ENCODE results near the gene HTT.

DNA sequence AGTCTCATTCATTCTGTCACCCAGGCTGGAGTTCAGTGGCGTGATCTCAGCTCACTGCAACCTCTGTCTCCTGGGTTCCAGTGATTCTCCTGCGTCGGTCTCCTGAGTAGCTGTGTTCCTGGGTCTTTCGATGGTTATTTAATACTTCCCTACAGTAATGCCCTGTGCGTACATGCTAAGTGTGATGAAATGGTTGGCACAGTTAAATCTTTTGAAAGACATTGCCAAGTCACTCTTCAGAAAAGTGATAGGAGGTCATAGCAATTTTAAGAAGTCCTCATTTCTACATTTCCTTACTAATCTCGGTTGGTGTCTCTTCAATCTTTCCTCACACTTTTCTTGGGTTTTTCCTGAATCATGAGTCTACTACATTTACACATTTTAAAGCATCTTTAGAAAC lies 14.5 kb upstream of the HTT start:
- TF ChIP-seq FOXM1 (CRISPR knock-in tag; IDR thresholded peaks at IDR 0.05) (no peak), SNRNP70 (IDR thresholded peaks at IDR 0.05; ENCODE audit: low read depth, low read length) (no peak), POLR2AphosphoS5 (IDR thresholded peaks at IDR 0.05; ENCODE audit: low read depth, low read length) (no peak), TCF7 (IDR thresholded peaks at IDR 0.05; ENCODE audit: low read depth) (no peak), SIN3A (IDR thresholded peaks at IDR 0.05; ENCODE audit: borderline replicate concordance, low read depth, low read length) (no peak), REST (IDR thresholded peaks at IDR 0.05; ENCODE audit: borderline replicate concordance in 1 of 2, low read depth in 1 of 2, low read length in 2 of 2) (no peak), CTCF (CRISPR knock-in tag; IDR thresholded peaks at IDR 0.05) (no peak), ZNF263 (CRISPR knock-in tag; IDR thresholded peaks at IDR 0.05) (no peak), EZH2 (conservative IDR thresholded peaks at IDR 0.05; ENCODE audit: low read depth, low read length) (no peak)
- TF ChIP-seq, protein P1, sequence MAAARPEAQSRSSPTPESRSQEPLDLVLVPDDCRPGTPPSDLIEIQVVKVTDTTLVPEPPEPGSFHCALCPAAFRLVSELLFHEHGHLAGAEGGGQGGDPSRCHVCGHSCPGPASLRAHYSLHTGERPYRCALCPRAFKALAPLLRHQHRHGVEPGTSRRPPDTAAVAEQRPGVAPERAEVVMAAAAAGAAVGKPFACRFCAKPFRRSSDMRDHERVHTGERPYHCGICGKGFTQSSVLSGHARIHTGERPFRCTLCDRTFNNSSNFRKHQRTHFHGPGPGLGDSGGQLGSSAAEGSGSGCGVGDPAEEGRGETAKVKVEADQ (CRISPR knock-in tag; IDR thresholded peaks at IDR 0.05; ENCODE audit: borderline replicate concordance): no peak
- TF ChIP-seq, protein P2, sequence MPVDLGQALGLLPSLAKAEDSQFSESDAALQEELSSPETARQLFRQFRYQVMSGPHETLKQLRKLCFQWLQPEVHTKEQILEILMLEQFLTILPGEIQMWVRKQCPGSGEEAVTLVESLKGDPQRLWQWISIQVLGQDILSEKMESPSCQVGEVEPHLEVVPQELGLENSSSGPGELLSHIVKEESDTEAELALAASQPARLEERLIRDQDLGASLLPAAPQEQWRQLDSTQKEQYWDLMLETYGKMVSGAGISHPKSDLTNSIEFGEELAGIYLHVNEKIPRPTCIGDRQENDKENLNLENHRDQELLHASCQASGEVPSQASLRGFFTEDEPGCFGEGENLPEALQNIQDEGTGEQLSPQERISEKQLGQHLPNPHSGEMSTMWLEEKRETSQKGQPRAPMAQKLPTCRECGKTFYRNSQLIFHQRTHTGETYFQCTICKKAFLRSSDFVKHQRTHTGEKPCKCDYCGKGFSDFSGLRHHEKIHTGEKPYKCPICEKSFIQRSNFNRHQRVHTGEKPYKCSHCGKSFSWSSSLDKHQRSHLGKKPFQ (CRISPR knock-in tag; IDR thresholded peaks at IDR 0.05; ENCODE audit: insufficient replicate concordance): no peak
- TF ChIP-seq, protein P3, sequence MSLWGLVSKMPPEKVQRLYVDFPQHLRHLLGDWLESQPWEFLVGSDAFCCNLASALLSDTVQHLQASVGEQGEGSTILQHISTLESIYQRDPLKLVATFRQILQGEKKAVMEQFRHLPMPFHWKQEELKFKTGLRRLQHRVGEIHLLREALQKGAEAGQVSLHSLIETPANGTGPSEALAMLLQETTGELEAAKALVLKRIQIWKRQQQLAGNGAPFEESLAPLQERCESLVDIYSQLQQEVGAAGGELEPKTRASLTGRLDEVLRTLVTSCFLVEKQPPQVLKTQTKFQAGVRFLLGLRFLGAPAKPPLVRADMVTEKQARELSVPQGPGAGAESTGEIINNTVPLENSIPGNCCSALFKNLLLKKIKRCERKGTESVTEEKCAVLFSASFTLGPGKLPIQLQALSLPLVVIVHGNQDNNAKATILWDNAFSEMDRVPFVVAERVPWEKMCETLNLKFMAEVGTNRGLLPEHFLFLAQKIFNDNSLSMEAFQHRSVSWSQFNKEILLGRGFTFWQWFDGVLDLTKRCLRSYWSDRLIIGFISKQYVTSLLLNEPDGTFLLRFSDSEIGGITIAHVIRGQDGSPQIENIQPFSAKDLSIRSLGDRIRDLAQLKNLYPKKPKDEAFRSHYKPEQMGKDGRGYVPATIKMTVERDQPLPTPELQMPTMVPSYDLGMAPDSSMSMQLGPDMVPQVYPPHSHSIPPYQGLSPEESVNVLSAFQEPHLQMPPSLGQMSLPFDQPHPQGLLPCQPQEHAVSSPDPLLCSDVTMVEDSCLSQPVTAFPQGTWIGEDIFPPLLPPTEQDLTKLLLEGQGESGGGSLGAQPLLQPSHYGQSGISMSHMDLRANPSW (CRISPR knock-in tag; IDR thresholded peaks at IDR 0.05; ENCODE audit: borderline replicate concordance): no peak

Data from HepG2 (cell line).